Measurements from ENCODE around the gene BRME1. TPM values are rescaled to one million over a fixed set of nuclear protein-coding genes. Genes with fewer than 3 reads are reported as not detected.

Gene BRME1
- total RNA-seq, 4 donors from 2014 or later, result 0.34 to 1.7 (median 1.0) TPM

DNA sequence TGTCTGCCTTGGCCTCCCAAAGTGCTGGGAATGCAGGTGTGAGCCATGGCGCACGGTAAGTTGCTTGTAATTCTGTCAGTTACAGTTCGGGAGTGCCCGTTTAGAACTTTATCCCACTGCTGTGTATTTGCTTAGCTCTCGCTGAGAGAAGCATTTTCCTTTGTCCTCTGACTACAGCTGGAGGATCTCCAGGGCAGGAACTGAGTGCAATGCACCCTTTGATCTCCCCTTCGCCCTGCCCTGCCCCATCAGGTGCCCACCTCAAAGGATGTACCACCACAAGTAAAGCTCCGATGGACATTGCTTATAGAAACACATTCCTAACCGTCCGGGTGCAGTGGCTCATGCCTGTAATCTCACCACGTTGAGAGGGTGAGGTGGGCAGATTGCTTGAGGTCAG lies 6.5 kb downstream of the BRME1 start:
- no peak for TF ChIP-seq POLR2A (IDR thresholded peaks at IDR 0.05)
- TF ChIP-seq, protein P1, sequence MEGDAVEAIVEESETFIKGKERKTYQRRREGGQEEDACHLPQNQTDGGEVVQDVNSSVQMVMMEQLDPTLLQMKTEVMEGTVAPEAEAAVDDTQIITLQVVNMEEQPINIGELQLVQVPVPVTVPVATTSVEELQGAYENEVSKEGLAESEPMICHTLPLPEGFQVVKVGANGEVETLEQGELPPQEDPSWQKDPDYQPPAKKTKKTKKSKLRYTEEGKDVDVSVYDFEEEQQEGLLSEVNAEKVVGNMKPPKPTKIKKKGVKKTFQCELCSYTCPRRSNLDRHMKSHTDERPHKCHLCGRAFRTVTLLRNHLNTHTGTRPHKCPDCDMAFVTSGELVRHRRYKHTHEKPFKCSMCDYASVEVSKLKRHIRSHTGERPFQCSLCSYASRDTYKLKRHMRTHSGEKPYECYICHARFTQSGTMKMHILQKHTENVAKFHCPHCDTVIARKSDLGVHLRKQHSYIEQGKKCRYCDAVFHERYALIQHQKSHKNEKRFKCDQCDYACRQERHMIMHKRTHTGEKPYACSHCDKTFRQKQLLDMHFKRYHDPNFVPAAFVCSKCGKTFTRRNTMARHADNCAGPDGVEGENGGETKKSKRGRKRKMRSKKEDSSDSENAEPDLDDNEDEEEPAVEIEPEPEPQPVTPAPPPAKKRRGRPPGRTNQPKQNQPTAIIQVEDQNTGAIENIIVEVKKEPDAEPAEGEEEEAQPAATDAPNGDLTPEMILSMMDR (IDR thresholded peaks at IDR 0.05), result no peak
- H3K36me3 ChIP-seq, result no peaks in the 10 kb centered on the region
- intact Hi-C loops (cut with DNase I), result no loop called here
- H3K27me3 ChIP-seq, result no peaks in the 10 kb centered on the region
- no peaks in the 10 kb centered on the region for H3K4me1 ChIP-seq
- no peak for DNase-seq
- no peaks in the 10 kb centered on the region for H3K9me3 ChIP-seq
- H3K4me3 ChIP-seq (replicated peaks in 1 of 3), result no peak overlapping the region
- H3K27ac ChIP-seq, result no peak overlapping the region
- 72 to 73% methylated on average over 10 of the region's 10 CpGs for WGBS, 2 donors

DNA sequence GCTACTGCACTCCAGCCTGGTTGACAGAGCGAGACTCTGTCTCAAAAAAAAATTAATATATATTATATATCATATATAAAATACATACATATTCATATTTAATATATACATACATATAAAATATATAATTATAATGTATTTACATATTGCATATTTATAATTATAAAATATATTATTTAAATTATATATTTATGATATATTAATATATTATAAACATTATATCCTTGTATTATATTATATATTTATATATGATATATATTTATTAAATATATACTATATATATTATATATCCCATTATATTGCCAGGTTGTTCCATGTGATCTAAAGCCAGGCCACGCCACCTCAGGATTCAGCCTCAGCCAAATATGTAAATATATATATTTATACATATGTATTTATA lies 9.7 kb downstream of the BRME1 start:
- intact Hi-C loops (cut with DNase I), result no loop called here
- 97 to 98% methylated on average over 2 of the region's 2 CpGs for whole genome bisulfite sequencing, 2 donors
- Histone ChIP-seq H3K9me3 (no peaks in the 10 kb centered on the region), H3K4me3 (replicated peaks in 1 of 3) (no peak overlapping the region), H3K4me1 (no peaks in the 10 kb centered on the region), H3K27ac (no peak overlapping the region), H3K27me3 (no peaks in the 10 kb centered on the region), H3K36me3 (no peaks in the 10 kb centered on the region)
- TF ChIP-seq, protein P1 (IDR thresholded peaks at IDR 0.05), result no peak
- no peak for TF ChIP-seq POLR2A (IDR thresholded peaks at IDR 0.05)
- no peak for DNase-seq

DNA sequence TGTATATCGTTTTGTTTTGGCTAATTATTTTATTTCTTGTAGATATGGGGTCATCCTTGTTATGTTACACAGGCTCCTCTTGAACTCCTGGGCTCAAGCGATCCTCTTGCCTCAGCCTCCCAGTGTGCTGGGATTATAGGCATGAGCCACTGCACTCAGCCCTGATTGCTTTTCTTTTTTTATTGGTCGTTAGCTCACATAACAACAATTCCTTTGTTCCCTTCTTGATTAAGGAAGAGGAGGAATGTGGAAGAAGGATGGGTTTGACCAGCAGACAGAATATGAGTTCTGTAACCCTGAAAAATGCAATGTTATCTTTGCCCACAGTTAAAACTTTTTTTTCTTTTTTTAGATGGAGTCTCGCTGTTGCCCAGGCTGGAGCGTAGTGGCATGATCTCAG lies 11.4 kb downstream of the BRME1 start:
- 85 to 86% methylated on average over 5 of the region's 5 CpGs for WGBS, 2 donors

DNA sequence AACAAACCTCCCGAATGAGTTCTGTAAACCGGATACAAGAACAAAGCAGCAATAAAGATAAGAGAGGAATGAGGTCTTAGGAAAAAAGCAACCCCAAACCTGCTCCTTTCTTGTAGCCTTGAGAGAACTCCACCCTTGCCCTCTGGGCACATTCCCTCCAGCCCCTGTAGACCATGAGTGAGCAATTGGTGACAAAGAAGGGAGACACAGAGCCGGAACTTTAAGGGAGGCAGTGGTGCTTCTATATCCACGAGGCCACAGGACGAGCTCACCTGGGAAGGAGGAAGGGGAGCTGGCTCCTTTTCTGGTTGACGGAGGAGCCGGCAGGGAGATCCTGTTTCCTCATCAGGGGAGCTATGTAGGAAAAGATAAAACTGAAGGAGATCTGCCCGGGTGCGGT lies 13.0 kb downstream of the BRME1 start:
- Histone ChIP-seq H3K9me3 (no peaks in the 10 kb centered on the region), H3K4me1 (no peaks in the 10 kb centered on the region), H3K27me3 (no peaks in the 10 kb centered on the region), H3K27ac (no peak overlapping the region), H3K4me3 (replicated peaks in 1 of 3) (no peak overlapping the region), H3K36me3 (no peaks in the 10 kb centered on the region)
- no peak for DNase-seq
- intact Hi-C loops (cut with DNase I), result no loop called here
- 81 to 87% methylated on average over 9 of the region's 9 CpGs for WGBS, 2 donors
- TF ChIP-seq, protein P1 (IDR thresholded peaks at IDR 0.05), result no peak
- no peak for TF ChIP-seq POLR2A (IDR thresholded peaks at IDR 0.05)

More for the DNA sequence above, 11.4 kb downstream of the BRME1 start:
- no peak for TF ChIP-seq POLR2A (IDR thresholded peaks at IDR 0.05)
- TF ChIP-seq, protein P1 (IDR thresholded peaks at IDR 0.05), result no peak
- intact Hi-C loops (cut with DNase I), result no loop called here
- no peak overlapping the region for H3K27ac ChIP-seq
- DNase-seq, result no peak
- no peaks in the 10 kb centered on the region for H3K4me1 ChIP-seq
- H3K9me3 ChIP-seq, result no peaks in the 10 kb centered on the region
- no peaks in the 10 kb centered on the region for H3K36me3 ChIP-seq
- H3K27me3 ChIP-seq, result no peaks in the 10 kb centered on the region
- H3K4me3 ChIP-seq (replicated peaks in 1 of 3), result no peak overlapping the region

DNA sequence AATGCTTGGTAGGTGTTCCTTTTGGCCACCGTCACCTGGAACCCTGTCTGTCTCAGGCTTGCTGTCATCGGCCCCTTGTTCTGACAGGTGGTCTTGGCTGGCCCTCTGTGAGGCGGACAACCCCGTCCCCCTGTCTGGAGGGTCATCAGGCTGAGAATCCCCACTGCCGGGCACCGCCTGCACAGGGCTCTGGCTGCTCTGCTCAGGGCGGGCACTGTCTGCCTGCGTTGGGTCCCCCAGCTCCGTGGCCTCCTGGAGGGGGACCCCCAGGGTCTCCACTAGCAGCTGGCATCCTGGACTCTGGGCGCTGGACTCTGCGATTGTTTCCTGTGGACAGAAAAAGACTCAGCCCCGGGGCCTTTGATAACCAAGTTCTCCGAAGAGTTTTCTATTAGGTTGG lies 15.8 kb downstream of the BRME1 start:
- no peak overlapping the region for H3K4me3 ChIP-seq (replicated peaks in 1 of 3)
- no peaks in the 10 kb centered on the region for H3K9me3 ChIP-seq
- H3K36me3 ChIP-seq, result no peaks in the 10 kb centered on the region
- peaks cover 0 to 6% of the 10 kb centered on the region in 2 donors for H3K4me1 ChIP-seq
- no peaks in the 10 kb centered on the region for H3K27me3 ChIP-seq
- no peak overlapping the region for H3K27ac ChIP-seq
- 87 to 92% methylated on average over 4 to 12 of the region's 13 CpGs for WGBS, 2 donors
- intact Hi-C loops (cut with DNase I), result no loop called here
- DNase-seq, result no peak
- no peak for TF ChIP-seq POLR2A (IDR thresholded peaks at IDR 0.05)
- TF ChIP-seq, protein P1 (IDR thresholded peaks at IDR 0.05), result no peak
